Measurements from ENCODE around the gene ACTA1.

ACTA1 gene

GRCh38 chr1:229440851-229441537, 7.1 kb upstream of the ACTA1 start:
- Histone ChIP-seq H3K27ac (ENCODE audit: low read depth, low read length, severe bottlenecking) (no peak overlapping the region), H3K4me3 (ENCODE audit: extremely low read depth, insufficient read depth, low read length, poor library complexity, severe bottlenecking) (no peak overlapping the region), H3K9me3 (ENCODE audit: control insufficient read depth, low read length) (no peaks in the 10 kb centered on the region), H3K4me1 (ENCODE audit: control insufficient read depth, insufficient read depth, low read length, poor library complexity, severe bottlenecking) (no peaks in the 10 kb centered on the region), H3K36me3 (ENCODE audit: control insufficient read depth, insufficient read depth, low read length) (peaks cover 55% of the 10 kb centered on the region)
- 73 to 100% methylated on average over 1 to 3 of the region's 5 CpGs for WGBS, 2 experiments (ENCODE audit: insufficient coverage in 2 of 2)

GRCh38 chr1:229438021-229438420, 4.1 kb upstream of the ACTA1 start:
- Histone ChIP-seq H3K36me3 (ENCODE audit: control insufficient read depth, insufficient read depth, low read length) (peaks cover 33% of the 10 kb centered on the region), H3K4me1 (ENCODE audit: control insufficient read depth, insufficient read depth, low read length, poor library complexity, severe bottlenecking) (peaks cover 9% of the 10 kb centered on the region), H3K9me3 (ENCODE audit: control insufficient read depth, low read length) (no peaks in the 10 kb centered on the region), H3K4me3 (ENCODE audit: extremely low read depth, insufficient read depth, low read length, poor library complexity, severe bottlenecking) (no peak overlapping the region), H3K27ac (ENCODE audit: low read depth, low read length, severe bottlenecking) (no peak overlapping the region)
- WGBS, 2 experiments (ENCODE audit: insufficient coverage in 2 of 2), result 83 to 100% methylated on average over 1 to 2 of the region's 3 CpGs

GRCh38 chr1:229437443-229437842, 3.5 kb upstream of the ACTA1 start:
- 100% methylated on average over 2 of the region's 2 CpGs; no CpG with 5 or more reads in 1 of the 2 experiments for WGBS, 2 experiments (ENCODE audit: insufficient coverage in 2 of 2)
- no peak overlapping the region for H3K4me3 ChIP-seq (ENCODE audit: extremely low read depth, insufficient read depth, low read length, poor library complexity, severe bottlenecking)
- peaks cover 9% of the 10 kb centered on the region for H3K4me1 ChIP-seq (ENCODE audit: control insufficient read depth, insufficient read depth, low read length, poor library complexity, severe bottlenecking)
- no peaks in the 10 kb centered on the region for H3K9me3 ChIP-seq (ENCODE audit: control insufficient read depth, low read length)
- H3K36me3 ChIP-seq (ENCODE audit: control insufficient read depth, insufficient read depth, low read length), result peaks cover 32% of the 10 kb centered on the region
- no peak overlapping the region for H3K27ac ChIP-seq (ENCODE audit: low read depth, low read length, severe bottlenecking)

- Histone ChIP-seq H3K4me3 (ENCODE audit: extremely low read depth, insufficient read depth, low read length, poor library complexity, severe bottlenecking) (no peak overlapping the region), H3K9me3 (ENCODE audit: control insufficient read depth, low read length) (no peaks in the 10 kb centered on the region), H3K27ac (ENCODE audit: low read depth, low read length, severe bottlenecking) (no peak overlapping the region), H3K4me1 (ENCODE audit: control insufficient read depth, insufficient read depth, low read length, poor library complexity, severe bottlenecking) (peaks cover 9% of the 10 kb centered on the region), H3K36me3 (ENCODE audit: control insufficient read depth, insufficient read depth, low read length) (peaks cover 24% of the 10 kb centered on the region)
- 89 to 93% methylated on average over 3 to 7 of the region's 7 CpGs for WGBS, 2 experiments (ENCODE audit: insufficient coverage in 2 of 2)
Measured at GRCh38 chr1:229436201-229436600, 2.3 kb upstream of the ACTA1 start.

GRCh38 chr1:229434641-229435051, 752 bp upstream of the ACTA1 start:
- H3K4me3 ChIP-seq (ENCODE audit: extremely low read depth, insufficient read depth, low read length, poor library complexity, severe bottlenecking), result peak overlapping the region; percentile 22
- peaks cover 9% of the 10 kb centered on the region for H3K4me1 ChIP-seq (ENCODE audit: control insufficient read depth, insufficient read depth, low read length, poor library complexity, severe bottlenecking)
- 4 to 5% methylated on average over 18 to 24 of the region's 27 CpGs for WGBS, 2 experiments (ENCODE audit: insufficient coverage in 2 of 2)
- peaks cover 9% of the 10 kb centered on the region for H3K36me3 ChIP-seq (ENCODE audit: control insufficient read depth, insufficient read depth, low read length)
- H3K27ac ChIP-seq (ENCODE audit: low read depth, low read length, severe bottlenecking), result no peak overlapping the region
- no peaks in the 10 kb centered on the region for H3K9me3 ChIP-seq (ENCODE audit: control insufficient read depth, low read length)

- Histone ChIP-seq H3K9me3 (ENCODE audit: control insufficient read depth, low read length) (no peaks in the 10 kb centered on the region), H3K27ac (ENCODE audit: low read depth, low read length, severe bottlenecking) (no peak overlapping the region), H3K4me3 (ENCODE audit: extremely low read depth, insufficient read depth, low read length, poor library complexity, severe bottlenecking) (no peak overlapping the region), H3K36me3 (ENCODE audit: control insufficient read depth, insufficient read depth, low read length) (peaks cover 1% of the 10 kb centered on the region), H3K4me1 (ENCODE audit: control insufficient read depth, insufficient read depth, low read length, poor library complexity, severe bottlenecking) (peaks cover 9% of the 10 kb centered on the region)
- 60 to 66% methylated on average over 13 to 16 of the region's 19 CpGs for WGBS, 2 experiments (ENCODE audit: insufficient coverage in 2 of 2)
Measured at GRCh38 chr1:229433364-229434004, 410 bp downstream of the ACTA1 start.

GRCh38 chr1:229432905-229433304, 989 bp downstream of the ACTA1 start:
- Histone ChIP-seq H3K27ac (ENCODE audit: low read depth, low read length, severe bottlenecking) (no peak overlapping the region), H3K4me3 (ENCODE audit: extremely low read depth, insufficient read depth, low read length, poor library complexity, severe bottlenecking) (no peak overlapping the region), H3K36me3 (ENCODE audit: control insufficient read depth, insufficient read depth, low read length) (no peaks in the 10 kb centered on the region), H3K9me3 (ENCODE audit: control insufficient read depth, low read length) (no peaks in the 10 kb centered on the region), H3K4me1 (ENCODE audit: control insufficient read depth, insufficient read depth, low read length, poor library complexity, severe bottlenecking) (peaks cover 9% of the 10 kb centered on the region)
- WGBS, 2 experiments (ENCODE audit: insufficient coverage in 2 of 2), result 82 to 95% methylated on average over 33 to 37 of the region's 37 CpGs

GRCh38 chr1:229432116-229432461, 1.8 kb downstream of the ACTA1 start:
- H3K4me3 ChIP-seq (ENCODE audit: extremely low read depth, insufficient read depth, low read length, poor library complexity, severe bottlenecking), result no peak overlapping the region
- no peaks in the 10 kb centered on the region for H3K9me3 ChIP-seq (ENCODE audit: control insufficient read depth, low read length)
- H3K27ac ChIP-seq (ENCODE audit: low read depth, low read length, severe bottlenecking), result no peak overlapping the region
- H3K4me1 ChIP-seq (ENCODE audit: control insufficient read depth, insufficient read depth, low read length, poor library complexity, severe bottlenecking), result peaks cover 9% of the 10 kb centered on the region
- 95 to 96% methylated on average over 18 to 32 of the region's 38 CpGs for WGBS, 2 experiments (ENCODE audit: insufficient coverage in 2 of 2)
- no peaks in the 10 kb centered on the region for H3K36me3 ChIP-seq (ENCODE audit: control insufficient read depth, insufficient read depth, low read length)

GRCh38 chr1:229431284-229432115, 2.4 kb downstream of the ACTA1 start:
- Histone ChIP-seq H3K4me1 (ENCODE audit: control insufficient read depth, insufficient read depth, low read length, poor library complexity, severe bottlenecking) (peaks cover 9% of the 10 kb centered on the region), H3K4me3 (ENCODE audit: extremely low read depth, insufficient read depth, low read length, poor library complexity, severe bottlenecking) (no peak overlapping the region), H3K27ac (ENCODE audit: low read depth, low read length, severe bottlenecking) (no peak overlapping the region), H3K9me3 (ENCODE audit: control insufficient read depth, low read length) (no peaks in the 10 kb centered on the region), H3K36me3 (ENCODE audit: control insufficient read depth, insufficient read depth, low read length) (no peaks in the 10 kb centered on the region)
- WGBS, 2 experiments (ENCODE audit: insufficient coverage in 2 of 2), result 77 to 89% methylated on average over 59 to 64 of the region's 65 CpGs

GRCh38 chr1:229430761-229431283, 3.1 kb downstream of the ACTA1 start:
- peaks cover 9% of the 10 kb centered on the region for H3K4me1 ChIP-seq (ENCODE audit: control insufficient read depth, insufficient read depth, low read length, poor library complexity, severe bottlenecking)
- H3K9me3 ChIP-seq (ENCODE audit: control insufficient read depth, low read length), result no peaks in the 10 kb centered on the region
- no peak overlapping the region for H3K27ac ChIP-seq (ENCODE audit: low read depth, low read length, severe bottlenecking)
- no peaks in the 10 kb centered on the region for H3K36me3 ChIP-seq (ENCODE audit: control insufficient read depth, insufficient read depth, low read length)
- WGBS, 2 experiments (ENCODE audit: insufficient coverage in 2 of 2), result 7 to 14% methylated on average over 8 to 10 of the region's 16 CpGs
- H3K4me3 ChIP-seq (ENCODE audit: extremely low read depth, insufficient read depth, low read length, poor library complexity, severe bottlenecking), result no peak overlapping the region
